HG03457 (cell line): ENCODE data around the gene HELZ.
A peak's percentile ranks its signal among the peaks of the same experiment; 100 is the strongest.
"Not testable (repeated sequence)": the region's sequence is repeated elsewhere in the genome, so short reads cannot be mapped to it uniquely, and the experiment has no call there.

ENCODE experiments used
- ATAC-seq: cut with Tn5 transposase; IDR thresholded peaks from one replicate; pipeline ENCODE4 v1.9.1; 2021; ENCODE audit warnings: moderate number of reproducible peaks; ENCODE audit not compliant: unreplicated experiment

The HELZ gene, protein sequence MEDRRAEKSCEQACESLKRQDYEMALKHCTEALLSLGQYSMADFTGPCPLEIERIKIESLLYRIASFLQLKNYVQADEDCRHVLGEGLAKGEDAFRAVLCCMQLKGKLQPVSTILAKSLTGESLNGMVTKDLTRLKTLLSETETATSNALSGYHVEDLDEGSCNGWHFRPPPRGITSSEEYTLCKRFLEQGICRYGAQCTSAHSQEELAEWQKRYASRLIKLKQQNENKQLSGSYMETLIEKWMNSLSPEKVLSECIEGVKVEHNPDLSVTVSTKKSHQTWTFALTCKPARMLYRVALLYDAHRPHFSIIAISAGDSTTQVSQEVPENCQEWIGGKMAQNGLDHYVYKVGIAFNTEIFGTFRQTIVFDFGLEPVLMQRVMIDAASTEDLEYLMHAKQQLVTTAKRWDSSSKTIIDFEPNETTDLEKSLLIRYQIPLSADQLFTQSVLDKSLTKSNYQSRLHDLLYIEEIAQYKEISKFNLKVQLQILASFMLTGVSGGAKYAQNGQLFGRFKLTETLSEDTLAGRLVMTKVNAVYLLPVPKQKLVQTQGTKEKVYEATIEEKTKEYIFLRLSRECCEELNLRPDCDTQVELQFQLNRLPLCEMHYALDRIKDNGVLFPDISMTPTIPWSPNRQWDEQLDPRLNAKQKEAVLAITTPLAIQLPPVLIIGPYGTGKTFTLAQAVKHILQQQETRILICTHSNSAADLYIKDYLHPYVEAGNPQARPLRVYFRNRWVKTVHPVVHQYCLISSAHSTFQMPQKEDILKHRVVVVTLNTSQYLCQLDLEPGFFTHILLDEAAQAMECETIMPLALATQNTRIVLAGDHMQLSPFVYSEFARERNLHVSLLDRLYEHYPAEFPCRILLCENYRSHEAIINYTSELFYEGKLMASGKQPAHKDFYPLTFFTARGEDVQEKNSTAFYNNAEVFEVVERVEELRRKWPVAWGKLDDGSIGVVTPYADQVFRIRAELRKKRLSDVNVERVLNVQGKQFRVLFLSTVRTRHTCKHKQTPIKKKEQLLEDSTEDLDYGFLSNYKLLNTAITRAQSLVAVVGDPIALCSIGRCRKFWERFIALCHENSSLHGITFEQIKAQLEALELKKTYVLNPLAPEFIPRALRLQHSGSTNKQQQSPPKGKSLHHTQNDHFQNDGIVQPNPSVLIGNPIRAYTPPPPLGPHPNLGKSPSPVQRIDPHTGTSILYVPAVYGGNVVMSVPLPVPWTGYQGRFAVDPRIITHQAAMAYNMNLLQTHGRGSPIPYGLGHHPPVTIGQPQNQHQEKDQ (N-terminal part only)

GRCh38 chr17:67245073-67245693 is at the start of gene HELZ:
Gene HELZ, minus strand, starts transcription at chr17:67245196. Its CDS starts 26,392 bp downstream, at chr17:67218804.
- ATAC-seq = no peak

DNA sequence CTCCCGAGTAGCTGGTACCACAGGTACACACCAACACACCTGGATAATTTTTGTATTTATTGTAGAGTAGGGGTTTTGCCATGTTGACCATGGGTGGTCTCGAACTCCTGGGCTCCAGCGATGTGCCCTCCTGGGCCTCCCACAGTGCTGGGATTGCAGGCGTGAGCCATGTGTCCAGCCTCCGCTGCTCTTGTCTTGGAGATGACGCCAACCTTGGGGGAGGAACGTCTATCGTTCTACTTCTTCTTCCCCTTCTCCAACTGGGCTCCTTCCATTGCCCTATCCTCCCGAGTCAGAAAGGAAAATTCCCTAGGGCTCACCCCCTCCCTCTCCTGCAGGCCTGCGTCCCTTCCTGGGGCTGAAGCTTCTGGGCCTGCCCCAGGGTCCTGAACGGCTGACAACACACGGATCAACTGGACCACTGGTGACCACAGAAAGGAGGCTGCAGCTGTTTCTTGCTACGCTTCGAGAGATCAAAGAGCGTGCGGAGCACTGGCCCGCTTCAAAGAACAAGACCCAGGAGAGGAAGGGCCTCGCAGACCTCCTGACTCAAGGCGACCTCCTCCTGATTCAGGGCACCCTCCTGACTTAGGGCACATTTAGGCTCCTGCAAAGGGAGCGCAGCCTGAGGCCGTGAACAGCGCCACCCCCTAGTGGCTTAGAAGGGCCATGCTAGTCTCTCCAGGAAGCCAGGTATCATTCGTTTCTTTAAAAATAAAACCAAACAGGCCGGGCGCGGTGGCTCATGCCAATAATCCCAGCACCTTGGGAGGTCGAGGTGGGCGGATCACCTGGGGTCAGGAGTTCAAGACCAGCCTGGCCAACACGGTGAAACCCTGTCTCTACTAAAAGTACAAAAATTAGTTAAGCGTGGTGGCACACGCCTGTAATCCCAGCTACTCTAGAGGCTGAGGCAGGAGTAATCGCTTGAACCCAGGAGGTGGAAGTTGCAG is 48.5 kb upstream of the HELZ start:
- ATAC-seq = peak; percentile 65

DNA sequence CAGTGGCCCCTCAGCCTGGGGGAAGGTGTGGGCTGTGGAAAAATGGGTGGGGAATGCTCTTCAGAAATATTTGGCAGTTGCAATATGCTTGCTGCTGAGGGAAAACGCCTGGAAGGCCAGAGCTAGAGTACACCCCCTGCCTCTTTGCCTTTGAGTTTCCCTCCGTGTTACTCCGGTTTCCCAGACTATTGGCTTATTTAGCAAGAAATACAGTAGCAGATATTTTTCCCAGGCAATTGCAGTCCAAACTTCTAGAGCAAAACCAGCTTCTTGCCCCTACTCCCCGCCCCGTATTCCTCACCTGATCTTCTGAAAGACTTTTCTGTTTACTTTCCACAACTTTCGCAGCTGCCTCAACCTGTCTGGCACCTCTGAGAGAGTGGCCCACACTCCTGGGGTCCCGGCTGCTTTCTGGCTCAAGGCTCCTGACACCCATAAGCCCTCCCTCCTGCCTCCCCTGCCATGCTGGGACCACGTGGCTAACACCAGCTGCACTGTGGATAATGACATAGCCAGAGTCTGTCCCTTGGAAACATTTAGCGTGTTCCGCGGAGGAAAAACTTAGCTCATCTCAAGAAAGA is 45.8 kb upstream of the HELZ start:
- no peak for ATAC-seq

DNA sequence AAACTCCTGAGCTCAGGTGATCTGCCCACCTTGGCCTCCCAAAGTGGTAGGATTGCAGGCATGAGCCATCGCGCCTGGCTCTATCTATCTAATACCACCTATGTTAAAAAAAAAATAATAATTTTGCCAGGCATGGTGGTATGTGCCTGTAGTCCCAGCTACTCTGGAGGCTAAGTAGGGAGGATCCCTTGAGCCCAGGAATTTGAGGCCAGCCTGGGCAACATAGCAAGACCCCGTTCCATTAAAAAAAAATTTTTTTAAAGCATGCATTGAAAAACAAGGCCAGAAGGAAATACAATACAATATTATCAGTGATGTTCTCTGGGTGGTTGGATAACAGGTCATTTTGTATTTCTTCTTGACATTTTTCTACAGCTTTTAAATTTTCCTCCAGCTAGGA is 45.2 kb upstream of the HELZ start:
- ATAC-seq = no peak

DNA sequence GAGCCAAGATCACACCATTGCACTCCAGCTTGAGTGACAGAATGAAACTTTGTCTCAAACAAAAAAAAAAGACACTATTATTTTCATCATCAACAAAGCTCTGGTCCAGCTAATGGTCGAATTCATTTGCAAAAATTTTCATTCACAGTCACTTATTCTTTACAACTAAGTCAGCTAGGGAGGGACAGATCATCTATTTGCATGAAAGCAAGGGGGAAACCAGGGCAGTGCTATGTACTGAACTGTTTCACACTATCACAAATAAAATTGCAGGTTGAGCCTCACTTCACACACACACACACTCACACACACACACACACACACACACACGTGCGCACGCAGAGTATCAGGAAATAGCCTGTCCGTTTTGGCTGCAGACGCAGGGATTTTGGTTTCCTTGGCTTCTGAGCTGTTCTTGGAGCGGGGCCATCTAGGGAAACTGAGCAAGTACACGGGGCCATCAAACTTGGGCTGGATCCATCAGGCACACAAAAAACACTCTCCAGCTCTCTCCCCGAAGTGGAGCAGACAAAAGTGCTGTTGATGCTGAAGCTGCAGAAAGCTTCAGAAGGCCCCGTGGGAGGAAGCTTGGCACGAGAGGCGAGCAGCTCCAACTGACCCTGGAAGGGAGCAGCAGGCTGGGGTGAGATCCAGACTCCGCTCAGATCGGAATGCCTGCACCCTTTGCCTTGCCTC is 44.3 kb upstream of the HELZ start:
- no peak for ATAC-seq

- ATAC-seq = not testable (repeated sequence)
Measured at GRCh38 chr17:67286826-67287225, 41.8 kb upstream of the HELZ start.

DNA sequence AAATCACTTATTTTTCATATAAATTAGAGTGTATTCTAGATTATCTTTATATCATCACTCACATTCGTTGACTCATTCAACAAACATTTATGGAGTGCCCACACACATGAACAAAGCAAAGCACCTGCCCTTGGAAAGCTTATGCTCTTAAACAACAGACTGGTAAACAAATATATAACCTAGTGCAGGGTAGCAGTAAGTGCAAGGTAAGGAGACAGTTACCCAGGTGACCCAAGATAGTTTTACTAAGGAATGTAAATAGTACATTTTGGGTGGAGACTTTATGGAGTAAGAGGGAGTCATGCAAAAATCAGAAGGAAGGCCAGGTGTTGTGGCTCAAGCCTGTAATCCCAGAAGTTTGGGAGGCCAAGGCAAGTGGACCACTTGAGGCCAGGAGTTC is 40.4 kb upstream of the HELZ start:
- no peak for ATAC-seq

- ATAC-seq = no peak
Measured at GRCh38 chr17:67283731-67284516, 38.9 kb upstream of the HELZ start.

DNA sequence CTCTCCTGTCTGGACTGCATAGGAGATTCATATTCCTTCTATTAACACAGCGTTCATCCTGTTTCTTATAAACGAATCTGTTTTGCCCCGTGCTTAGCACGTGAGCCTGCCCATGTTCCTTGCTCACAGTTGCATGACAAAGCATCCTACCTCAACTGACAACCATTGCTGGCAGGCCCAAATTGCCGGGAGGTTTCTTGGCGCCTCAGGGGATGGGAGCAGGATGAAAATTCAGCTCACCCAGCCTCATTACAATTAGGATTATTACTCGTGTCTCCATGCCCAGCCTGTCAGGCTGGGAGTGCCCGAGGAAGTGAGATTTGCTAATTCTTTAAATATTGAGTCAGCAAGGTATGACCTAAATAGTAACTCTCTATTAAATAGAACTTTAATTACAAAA is 36.7 kb upstream of the HELZ start:
- ATAC-seq = no peak

DNA sequence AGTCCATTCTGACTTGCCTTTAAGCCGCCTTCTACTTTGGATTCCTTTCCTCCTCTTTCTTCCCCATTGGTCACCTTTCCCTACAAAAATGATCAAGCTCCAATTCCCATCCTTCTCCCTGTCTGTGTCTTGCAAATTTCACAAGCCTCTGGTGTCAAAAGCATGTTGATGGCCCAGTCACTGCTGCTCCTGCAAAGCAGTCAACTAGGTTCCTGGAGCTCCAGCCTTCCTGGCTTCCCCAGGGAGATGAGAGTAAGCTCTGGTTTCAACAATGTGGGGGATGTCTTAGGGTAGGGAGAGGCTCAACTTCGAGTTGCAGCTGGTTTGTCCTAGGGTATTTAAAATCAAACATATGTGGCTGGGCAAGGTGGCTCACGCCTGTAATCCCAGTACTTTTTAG is 36.1 kb upstream of the HELZ start:
- ATAC-seq = no peak

DNA sequence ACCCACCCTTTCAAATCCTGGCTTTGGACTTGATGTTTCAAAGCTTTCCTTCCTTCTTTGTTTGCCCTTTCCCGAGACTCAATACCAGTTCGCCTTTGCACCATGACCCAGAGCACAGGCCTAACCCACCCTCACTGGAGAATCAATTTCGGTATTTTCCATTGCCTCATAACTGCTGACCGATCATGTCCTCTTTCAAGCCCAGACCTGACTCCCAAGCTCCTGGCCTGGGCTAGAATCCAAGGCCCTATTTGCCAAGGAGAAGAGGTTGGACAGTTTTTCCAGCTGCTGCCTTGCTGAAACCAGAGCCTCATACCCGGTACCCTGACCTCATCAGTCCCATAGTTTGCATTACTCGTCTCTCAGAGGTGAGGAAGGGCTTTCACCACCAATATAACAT is 35.3 kb upstream of the HELZ start:
- no peak for ATAC-seq

- no peak for ATAC-seq
Measured at GRCh38 chr17:67279115-67279514, 34.1 kb upstream of the HELZ start.

- ATAC-seq = no peak
Measured at GRCh38 chr17:67278363-67278762, 33.4 kb upstream of the HELZ start.

- ATAC-seq = no peak
Measured at GRCh38 chr17:67276075-67276474, 31.1 kb upstream of the HELZ start.

GRCh38 chr17:67274466-67274865 is 29.5 kb upstream of the HELZ start:
- no peak for ATAC-seq

DNA sequence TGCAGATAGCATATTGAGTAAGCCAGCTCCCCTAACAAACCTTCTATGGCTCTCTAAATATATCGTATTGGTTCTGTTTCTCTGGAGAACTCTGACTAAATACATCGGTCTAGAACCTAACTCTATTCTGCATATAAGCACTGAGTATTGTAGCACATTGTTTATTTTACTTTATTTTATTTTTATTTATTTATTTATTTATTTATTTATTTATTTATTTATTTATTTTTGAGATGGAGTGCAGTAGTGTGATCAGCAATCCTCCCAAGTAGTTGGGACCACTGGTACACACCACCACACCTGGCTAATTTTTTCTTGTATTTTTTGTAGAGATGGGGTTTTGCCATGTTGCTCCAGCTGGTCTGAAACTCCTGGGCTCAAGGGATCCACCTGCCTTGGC is 28.9 kb upstream of the HELZ start:
- no peak for ATAC-seq

DNA sequence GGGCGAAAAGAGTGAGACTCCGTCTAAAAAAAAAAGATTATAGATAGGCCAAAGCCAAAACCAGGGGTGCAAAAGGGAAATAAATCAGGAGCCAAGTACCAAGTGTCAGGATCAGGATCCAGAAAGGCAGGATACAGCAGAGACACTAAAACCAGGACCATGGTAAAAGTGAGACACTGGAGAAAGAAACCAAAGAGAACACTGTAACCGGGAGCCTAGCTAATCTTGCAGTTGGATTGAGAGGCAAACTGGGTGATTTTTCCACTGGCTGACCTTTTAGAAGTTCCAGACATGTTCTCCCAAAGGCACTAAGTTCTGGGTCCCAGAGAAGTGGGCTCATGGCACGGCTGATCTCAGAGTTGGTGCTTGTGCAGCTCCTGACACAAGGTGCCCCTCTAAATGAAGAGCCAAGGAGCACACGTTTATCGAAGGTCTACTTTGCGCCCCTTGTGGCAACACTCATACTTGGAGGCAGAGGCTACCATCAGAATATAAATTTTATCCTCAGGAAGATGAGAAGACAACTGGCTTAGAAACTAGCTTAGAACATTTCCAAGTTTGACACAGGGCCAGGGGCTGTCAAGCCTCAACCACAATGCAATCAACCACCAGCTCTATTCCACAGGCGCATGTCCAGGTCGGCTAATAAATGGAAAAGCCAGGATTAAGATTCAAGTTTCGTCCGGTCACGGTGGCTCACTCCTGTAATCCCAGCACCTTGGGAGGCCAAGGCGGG is 27.5 kb upstream of the HELZ start:
- ATAC-seq = no peak
